Liver (tissue), 9 donors: ENCODE results near the gene ABCC3. TPM values are rescaled to one million over a fixed set of nuclear protein-coding genes. Genes with fewer than 3 reads are reported as not detected.

Experiments used
- DNase-seq: peaks from one replicate; pipeline ENCODE4 v3.0.0-alpha.2; 2017; ENCODE audit warnings: low spot score
- H3K27ac ChIP-seq, 2 donors: one replicate each; pipeline ENCODE4 v1.7.0; 2013; ENCODE audit warnings: inconsistent platforms in 2 of 2, low read length in 2 of 2, control low read depth in 1 of 2, low read depth in 1 of 2, mild to moderate bottlenecking in 1 of 2
- H3K27me3 ChIP-seq, 4 donors: one replicate each; pipeline versions ENCODE4 v1.6.1 to v1.7.0; 2013; ENCODE audit warnings: low read length in 3 of 4, inconsistent platforms in 1 of 4, mild to moderate bottlenecking in 1 of 4, moderate library complexity in 1 of 4; ENCODE audit not compliant: control insufficient read depth in 4 of 4, insufficient read depth in 4 of 4
- H3K36me3 ChIP-seq, 4 donors: one replicate each; pipeline versions ENCODE4 v1.6.1 to v1.7.0; 2013; ENCODE audit warnings: low read length in 3 of 4, mild to moderate bottlenecking in 3 of 4, low read depth in 1 of 4, moderate library complexity in 1 of 4; ENCODE audit not compliant: control insufficient read depth in 4 of 4, insufficient read depth in 3 of 4
- H3K4me1 ChIP-seq, 4 donors: one replicate each; pipeline versions ENCODE4 v1.6.1 to v1.7.0; 2013; ENCODE audit warnings: low read length in 3 of 4, mild to moderate bottlenecking in 3 of 4, moderate library complexity in 1 of 4; ENCODE audit not compliant: control insufficient read depth in 4 of 4, insufficient read depth in 4 of 4
- H3K4me3 ChIP-seq, 3 donors: one replicate each; pipeline versions ENCODE4 v1.6.1 to v1.7.0; 2013; ENCODE audit warnings: low read length in 3 of 3, control low read depth in 1 of 3, low read depth in 1 of 3, mild to moderate bottlenecking in 1 of 3
- H3K9ac ChIP-seq, 2 donors: one replicate each; pipeline ENCODE4 v1.7.0; 2013; ENCODE audit warnings: low read length in 2 of 2, mild to moderate bottlenecking in 2 of 2, moderate library complexity in 2 of 2, control low read depth in 1 of 2, low read depth in 1 of 2
- H3K9me3 ChIP-seq, 4 donors: one replicate each; pipeline versions ENCODE4 v1.6.1 to v1.7.0; 2013; ENCODE audit warnings: low read length in 3 of 4; ENCODE audit not compliant: control insufficient read depth in 4 of 4
- EGR1 ChIP-seq, 2 donors: IDR thresholded peaks; 2 replicates each; pipeline ENCODE4 v1.6.1; 2016 to 2018; ENCODE audit warnings: antibody characterized with exemption in 2 of 2, low read depth in 2 of 2
- FOXA1 ChIP-seq: IDR thresholded peaks from 2 replicates; pipeline ENCODE4 v1.6.1; 2016; ENCODE audit warnings: antibody characterized with exemption
- FOXA2 ChIP-seq: IDR thresholded peaks from 2 replicates; pipeline ENCODE4 v1.6.1; 2016; ENCODE audit warnings: antibody characterized with exemption
- GABPA ChIP-seq, 2 donors: IDR thresholded peaks in 1 of 2; conservative IDR thresholded peaks in 1 of 2; 2 replicates each; pipeline ENCODE4 v1.6.1; 2016; ENCODE audit warnings: antibody characterized with exemption in 2 of 2, mild to moderate bottlenecking in 1 of 2, moderate library complexity in 1 of 2
- HNF4A ChIP-seq, 2 donors: conservative IDR thresholded peaks; 2 replicates each; pipeline ENCODE4 v1.6.1; 2016; ENCODE audit warnings: antibody characterized with exemption in 2 of 2, mild to moderate bottlenecking in 2 of 2
- HNF4G ChIP-seq: IDR thresholded peaks from 2 replicates; pipeline ENCODE4 v1.6.1; 2016; ENCODE audit warnings: antibody characterized with exemption
- JUND ChIP-seq, 2 donors: IDR thresholded peaks; 2 replicates each; pipeline ENCODE4 v1.6.1; 2016; ENCODE audit warnings: antibody characterized with exemption in 2 of 2
- MAX ChIP-seq: IDR thresholded peaks from 2 replicates; pipeline ENCODE4 v1.6.1; 2016; ENCODE audit warnings: antibody characterized with exemption
- NR2F2 ChIP-seq: IDR thresholded peaks from 2 replicates; pipeline ENCODE4 v1.6.1; 2016; ENCODE audit warnings: antibody characterized with exemption
- REST ChIP-seq: IDR thresholded peaks from 2 replicates; pipeline ENCODE4 v1.6.1; 2016; ENCODE audit warnings: antibody characterized with exemption, mild to moderate bottlenecking
- RXRA ChIP-seq, 2 donors: IDR thresholded peaks; 2 replicates each; pipeline ENCODE4 v1.6.1; 2017 to 2018; ENCODE audit warnings: antibody characterized with exemption in 2 of 2, mild to moderate bottlenecking in 1 of 2
- SP1 ChIP-seq: IDR thresholded peaks from 2 replicates; pipeline ENCODE4 v1.6.1; 2018; ENCODE audit warnings: antibody characterized with exemption, mild to moderate bottlenecking
- TAF1 ChIP-seq: conservative IDR thresholded peaks from 2 replicates; pipeline ENCODE4 v1.6.1; 2016; ENCODE audit warnings: antibody characterized with exemption, mild to moderate bottlenecking
- YY1 ChIP-seq: IDR thresholded peaks from 2 replicates; pipeline ENCODE4 v1.6.1; 2016; ENCODE audit warnings: antibody characterized with exemption, mild to moderate bottlenecking
- WGBS: extraction: QIAGEN DNeasy Blood & Tissue Kit; methylation state at CpG from one replicate; pipeline ENCODE4 v1.1.7; 2013; 5-methylcytosine and 5-hydroxymethylcytosine counted together
- polyA plus RNA-seq, 2 donors: library from polyadenylated mRNA; stranded (reverse) in 1 of 2; unstranded in 1 of 2; fragments of 200-250 nt in 1 of 2; fragments of >200 nt in 1 of 2; fragmentation: Nextera tagmentation in 1 of 2; extraction: Ambion mirVana in 1 of 2; gene quantifications; one replicate each; pipeline versions ENCODE4 v1.2.1 to v1.2.3, GENCODE V29; 2013 to 2015
- total RNA-seq, 2 donors: library from RNA; depleted of rRNA; stranded (reverse); fragments of >200 nt; gene quantifications; one replicate each; pipeline ENCODE4 v1.2.3, GENCODE V29; 2014
- TF ChIP-seq, protein P1 (sequence below): fragments of 150-350 bp; IDR thresholded peaks from 2 replicates; pipeline ENCODE4 v1.5.1; 2017; ENCODE audit warnings: improper control_type of control experiment, low read depth, low read length; ENCODE audit not compliant: missing input control
- TF ChIP-seq, protein P2 (sequence below): IDR thresholded peaks from 2 replicates; pipeline ENCODE4 v1.6.1; 2016; ENCODE audit warnings: antibody characterized with exemption
- donor health status: healthy.
- donor health status: healthy.
- donor health status: healthy.
- donor health status: healthy.
- donor health status: healthy.

Gene ABCC3
- total and polyA plus RNA-seq, 4 donors: 10.5 to 197 (median 80.5) TPM

GRCh38 chr17:50633683-50634082 is 998 bp upstream of the ABCC3 start:
- Histone ChIP-seq H3K4me1 (peaks cover 8 to 40% (median 30%) of the 10 kb centered on the region in 4 donors), H3K27me3 (no peaks in the 10 kb centered on the region), H3K27ac (no peak overlapping the region), H3K9me3 (no peaks in the 10 kb centered on the region), H3K36me3 (no peaks in the 10 kb centered on the region), H3K4me3 (no peak overlapping the region), H3K9ac (no peak overlapping the region)
- no peak for DNase-seq
- WGBS: 96% methylated on average over 9 of the region's 9 CpGs
- no peak for TF ChIP-seq JUND (IDR thresholded peaks at IDR 0.05)
- TF ChIP-seq SP1: no peak
- TF ChIP-seq YY1: no peak
- TF ChIP-seq RXRA (IDR thresholded peaks at IDR 0.05): no peak
- no peak for TF ChIP-seq EGR1 (IDR thresholded peaks at IDR 0.05; ENCODE audit: low read depth in 2 of 2)

GRCh38 chr17:50634915-50635731 is 442 bp downstream of the ABCC3 start:
- Histone ChIP-seq H3K36me3 (no peaks in the 10 kb centered on the region), H3K4me3 (peak overlapping the region; percentile 79 to 95 (median 87)), H3K9me3 (no peaks in the 10 kb centered on the region), H3K4me1 (peaks cover 15 to 54% (median 43%) of the 10 kb centered on the region in 4 donors), H3K27me3 (no peaks in the 10 kb centered on the region), H3K9ac (peak overlapping the region; percentile 81 to 93), H3K27ac (peak overlapping the region; percentile 89 to 92)
- no peak for DNase-seq
- WGBS: 3% methylated on average over 52 of the region's 52 CpGs
- TF ChIP-seq NR2F2 (no peak), HNF4G (no peak), FOXA2 (no peak), REST (no peak), GABPA (IDR thresholded peaks at IDR 0.05 in 1 of 2, conservative IDR thresholded peaks at IDR 0.05 in 1 of 2) (no peak), TAF1 (no peak), MAX (no peak), FOXA1 (no peak), RXRA (IDR thresholded peaks at IDR 0.05) (no peak), YY1 (no peak), JUND (IDR thresholded peaks at IDR 0.05) (no peak), HNF4A (conservative IDR thresholded peaks at IDR 0.05) (no peak)
- TF ChIP-seq, protein P1, sequence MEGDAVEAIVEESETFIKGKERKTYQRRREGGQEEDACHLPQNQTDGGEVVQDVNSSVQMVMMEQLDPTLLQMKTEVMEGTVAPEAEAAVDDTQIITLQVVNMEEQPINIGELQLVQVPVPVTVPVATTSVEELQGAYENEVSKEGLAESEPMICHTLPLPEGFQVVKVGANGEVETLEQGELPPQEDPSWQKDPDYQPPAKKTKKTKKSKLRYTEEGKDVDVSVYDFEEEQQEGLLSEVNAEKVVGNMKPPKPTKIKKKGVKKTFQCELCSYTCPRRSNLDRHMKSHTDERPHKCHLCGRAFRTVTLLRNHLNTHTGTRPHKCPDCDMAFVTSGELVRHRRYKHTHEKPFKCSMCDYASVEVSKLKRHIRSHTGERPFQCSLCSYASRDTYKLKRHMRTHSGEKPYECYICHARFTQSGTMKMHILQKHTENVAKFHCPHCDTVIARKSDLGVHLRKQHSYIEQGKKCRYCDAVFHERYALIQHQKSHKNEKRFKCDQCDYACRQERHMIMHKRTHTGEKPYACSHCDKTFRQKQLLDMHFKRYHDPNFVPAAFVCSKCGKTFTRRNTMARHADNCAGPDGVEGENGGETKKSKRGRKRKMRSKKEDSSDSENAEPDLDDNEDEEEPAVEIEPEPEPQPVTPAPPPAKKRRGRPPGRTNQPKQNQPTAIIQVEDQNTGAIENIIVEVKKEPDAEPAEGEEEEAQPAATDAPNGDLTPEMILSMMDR: no peak
- TF ChIP-seq, protein P2, sequence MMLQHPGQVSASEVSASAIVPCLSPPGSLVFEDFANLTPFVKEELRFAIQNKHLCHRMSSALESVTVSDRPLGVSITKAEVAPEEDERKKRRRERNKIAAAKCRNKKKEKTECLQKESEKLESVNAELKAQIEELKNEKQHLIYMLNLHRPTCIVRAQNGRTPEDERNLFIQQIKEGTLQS: no peak
